Thymus (tissue), 11 donors: ENCODE measurements around the gene PROK2. TPM values are rescaled to one million over a fixed set of nuclear protein-coding genes. Genes with fewer than 3 reads are reported as not detected.

ENCODE experiments used
- DNase-seq, 9 donors: peaks; one replicate each; pipeline ENCODE4 v3.0.0-alpha.2; 2013; ENCODE audit warnings: low spot score in 9 of 9, low read depth in 6 of 9, missing footprints in 1 of 9
- H3K27ac ChIP-seq, 2 donors: one replicate each; pipeline ENCODE4 v1.5.1; 2013; ENCODE audit warnings: control low read depth in 1 of 2, low read depth in 1 of 2, low read length in 1 of 2, mild to moderate bottlenecking in 1 of 2, moderate library complexity in 1 of 2
- H3K27me3 ChIP-seq, 2 donors: one replicate each; pipeline ENCODE4 v1.5.1; 2013; ENCODE audit warnings: low read length in 1 of 2; ENCODE audit not compliant: control insufficient read depth in 2 of 2, insufficient read depth in 1 of 2
- H3K36me3 ChIP-seq, 2 donors: one replicate each; pipeline ENCODE4 v1.5.1; 2013; ENCODE audit warnings: low read length in 1 of 2, mild to moderate bottlenecking in 1 of 2, moderate library complexity in 1 of 2; ENCODE audit not compliant: control insufficient read depth in 2 of 2, insufficient read depth in 2 of 2
- H3K4me1 ChIP-seq, 2 donors: one replicate each; pipeline ENCODE4 v1.5.1; 2013; ENCODE audit warnings: low read length in 2 of 2; ENCODE audit not compliant: control insufficient read depth in 2 of 2, insufficient read depth in 2 of 2
- H3K4me3 ChIP-seq, 2 donors: one replicate each; pipeline ENCODE4 v1.5.1; 2013; ENCODE audit warnings: low read length in 2 of 2, control low read depth in 1 of 2, mild to moderate bottlenecking in 1 of 2
- H3K9me3 ChIP-seq, 2 donors: one replicate each; pipeline ENCODE4 v1.5.1; 2013; ENCODE audit warnings: low read length in 1 of 2, mild to moderate bottlenecking in 1 of 2; ENCODE audit not compliant: control insufficient read depth in 2 of 2, insufficient read depth in 1 of 2
- WGBS: extraction: QIAGEN DNeasy Blood & Tissue Kit; methylation state at CpG from one replicate; pipeline ENCODE4 v1.1.7; 2013; 5-methylcytosine and 5-hydroxymethylcytosine counted together
- polyA plus RNA-seq: library from polyadenylated mRNA; stranded (reverse); fragments of 200-250 nt; gene quantifications from one replicate; pipeline ENCODE4 v1.2.3, GENCODE V29; 2013
- total RNA-seq: library from RNA; stranded (reverse); fragments of 120-200 nt; gene quantifications from one replicate; pipeline ENCODE4 v1.2.4, GENCODE V29; 2013
- donor health status: healthy.

PROK2 gene
- total and polyA plus RNA-seq, 2 donors: 0.14 to 0.57 TPM

GRCh38 chr3:71813073-71813472, 28.1 kb upstream of the PROK2 start:
- no peak overlapping the region for H3K4me3 ChIP-seq

GRCh38 chr3:71810056-71810455, 25.1 kb upstream of the PROK2 start:
- no peaks in the 10 kb centered on the region for H3K27me3 ChIP-seq
- no peaks in the 10 kb centered on the region for H3K4me1 ChIP-seq
- no peaks in the 10 kb centered on the region for H3K36me3 ChIP-seq
- 97% methylated on average over 3 of the region's 3 CpGs for WGBS
- H3K27ac ChIP-seq: no peak overlapping the region
- H3K9me3 ChIP-seq: no peaks in the 10 kb centered on the region
- DNase-seq: no peak
- no peak overlapping the region for H3K4me3 ChIP-seq

More at GRCh38 chr3:71813073-71813472, 28.1 kb upstream of the PROK2 start:
- no peaks in the 10 kb centered on the region for H3K27me3 ChIP-seq
- DNase-seq: no peak
- H3K27ac ChIP-seq: no peak overlapping the region
- H3K4me1 ChIP-seq: no peaks in the 10 kb centered on the region
- no peaks in the 10 kb centered on the region for H3K36me3 ChIP-seq
- 97% methylated on average over 4 of the region's 4 CpGs for whole genome bisulfite sequencing
- no peaks in the 10 kb centered on the region for H3K9me3 ChIP-seq

- H3K4me3 ChIP-seq: no peak overlapping the region
- WGBS: 97% methylated on average over 6 of the region's 6 CpGs
- H3K9me3 ChIP-seq: no peaks in the 10 kb centered on the region
- no peaks in the 10 kb centered on the region for H3K4me1 ChIP-seq
- DNase-seq: no peak
- no peak overlapping the region for H3K27ac ChIP-seq
- H3K27me3 ChIP-seq: no peaks in the 10 kb centered on the region
- no peaks in the 10 kb centered on the region for H3K36me3 ChIP-seq
Observed at GRCh38 chr3:71809321-71810026, 24.5 kb upstream of the PROK2 start.

GRCh38 chr3:71806736-71807135, 21.8 kb upstream of the PROK2 start:
- WGBS: 96% methylated on average over 3 of the region's 3 CpGs
- H3K9me3 ChIP-seq: no peaks in the 10 kb centered on the region
- no peak overlapping the region for H3K4me3 ChIP-seq
- H3K4me1 ChIP-seq: no peaks in the 10 kb centered on the region
- H3K36me3 ChIP-seq: no peaks in the 10 kb centered on the region
- no peak overlapping the region for H3K27ac ChIP-seq
- no peak for DNase-seq
- no peaks in the 10 kb centered on the region for H3K27me3 ChIP-seq

- Histone ChIP-seq H3K4me1 (no peaks in the 10 kb centered on the region), H3K4me3 (no peak overlapping the region), H3K9me3 (no peaks in the 10 kb centered on the region), H3K36me3 (no peaks in the 10 kb centered on the region), H3K27me3 (no peaks in the 10 kb centered on the region), H3K27ac (no peak overlapping the region)
- DNase-seq: no peak
- 83% methylated on average over 2 of the region's 2 CpGs for WGBS
Observed at GRCh38 chr3:71805691-71806090, 20.7 kb upstream of the PROK2 start.

GRCh38 chr3:71805199-71805598, 20.3 kb upstream of the PROK2 start:
- WGBS: 89% methylated on average over 3 of the region's 3 CpGs
- H3K27ac ChIP-seq: no peak overlapping the region
- no peaks in the 10 kb centered on the region for H3K9me3 ChIP-seq
- H3K4me3 ChIP-seq: no peak overlapping the region
- H3K36me3 ChIP-seq: no peaks in the 10 kb centered on the region
- H3K27me3 ChIP-seq: no peaks in the 10 kb centered on the region
- no peak for DNase-seq
- H3K4me1 ChIP-seq: no peaks in the 10 kb centered on the region

- WGBS: 98% methylated on average over 3 of the region's 3 CpGs
- H3K4me3 ChIP-seq: no peak overlapping the region
- DNase-seq: no peak
- no peak overlapping the region for H3K27ac ChIP-seq
- H3K9me3 ChIP-seq: no peaks in the 10 kb centered on the region
- H3K27me3 ChIP-seq: peaks cover 0 to 3% of the 10 kb centered on the region in 2 donors
- H3K4me1 ChIP-seq: no peaks in the 10 kb centered on the region
- no peaks in the 10 kb centered on the region for H3K36me3 ChIP-seq
Observed at GRCh38 chr3:71803248-71803647, 18.3 kb upstream of the PROK2 start.

- WGBS: 98% methylated on average over 2 of the region's 2 CpGs
- Histone ChIP-seq H3K27ac (no peak overlapping the region), H3K27me3 (peaks cover 0 to 3% of the 10 kb centered on the region in 2 donors), H3K4me3 (no peak overlapping the region), H3K4me1 (no peaks in the 10 kb centered on the region), H3K9me3 (no peaks in the 10 kb centered on the region), H3K36me3 (no peaks in the 10 kb centered on the region)
- DNase-seq: no peak
Observed at GRCh38 chr3:71801986-71802385, 17.0 kb upstream of the PROK2 start.

GRCh38 chr3:71800023-71800422, 15.1 kb upstream of the PROK2 start:
- H3K4me3 ChIP-seq: no peak overlapping the region
- no peaks in the 10 kb centered on the region for H3K4me1 ChIP-seq
- no peaks in the 10 kb centered on the region for H3K36me3 ChIP-seq
- 95% methylated on average over 3 of the region's 3 CpGs for WGBS
- peaks cover 0 to 3% of the 10 kb centered on the region in 2 donors for H3K27me3 ChIP-seq
- no peaks in the 10 kb centered on the region for H3K9me3 ChIP-seq
- no peak for DNase-seq
- H3K27ac ChIP-seq: no peak overlapping the region
